Endothelial cell of umbilical vein (primary cell): ENCODE measurements around the gene RAB27B. TPM values are rescaled to one million over a fixed set of nuclear protein-coding genes. Genes with fewer than 3 reads are reported as not detected.

Source experiments
- BruUV-seq: library from RNA; stranded (reverse); fragments of 400-500 nt; replicated peaks from 2 replicates; lab custom pipeline; 2021; lab: Mats Ljungman, UMichigan
- CTCF ChIA-PET: fragments of 300-600, 350-600 bp; sonication (Branson Sonifier 250); formaldehyde crosslinking; loops from one replicate; lab custom pipeline; 2021; ENCODE audit warnings: antibody characterized with exemption, inconsistent platforms; lab: Charles Lee
- POLR2A ChIA-PET: fragments of 300-600, 350-600 bp; sonication (Branson Sonifier 250); formaldehyde crosslinking; loops from one replicate; lab custom pipeline; 2021; ENCODE audit warnings: antibody characterized with exemption, inconsistent platforms; lab: Charles Lee
- DNase-seq: peaks from one replicate; pipeline ENCODE4 v3.0.0-alpha.2; 2011; ENCODE audit warnings: low read depth, low spot score
- FAIRE-seq: peaks from 2 replicates; lab custom pipeline; 2011; peaks lifted over from hg19 to GRCh38; lab: Jason Lieb, UNC
- H2AFZ ChIP-seq: 2 replicates; pipeline ENCODE4 v1.6.0; 2012; ENCODE audit warnings: low read depth, low read length, control low read depth, inconsistent platforms
- H3K27ac ChIP-seq: 2 replicates; pipeline ENCODE4 v1.5.1; 2011; ENCODE audit warnings: low read depth, mild to moderate bottlenecking, control low read depth, low read length, moderate library complexity; ENCODE audit not compliant: insufficient read depth
- H3K27me3 ChIP-seq, 2 experiments: 2 replicates each; pipeline versions ENCODE4 v1.6.0 to v1.6.1; 2011; ENCODE audit warnings: low read length in 2 of 2, mixed read lengths in 1 of 2; ENCODE audit not compliant: control insufficient read depth in 2 of 2, insufficient read depth in 2 of 2
- H3K36me3 ChIP-seq, 2 experiments: 2 replicates in 1 of 2; 3 replicates in 1 of 2; pipeline ENCODE4 v1.5.1; 2011; ENCODE audit warnings: low read length in 2 of 2, mild to moderate bottlenecking in 1 of 2, moderate library complexity in 1 of 2; ENCODE audit not compliant: control insufficient read depth in 2 of 2, insufficient read depth in 2 of 2; ENCODE audit errors: extremely low read depth in 1 of 2
- H3K4me1 ChIP-seq: 3 replicates; pipeline ENCODE4 v1.5.1; 2011; ENCODE audit warnings: mild to moderate bottlenecking, low read length; ENCODE audit not compliant: control insufficient read depth, insufficient read depth; ENCODE audit errors: extremely low read depth
- H3K4me2 ChIP-seq: 2 replicates; pipeline ENCODE4 v1.6.1; 2011; ENCODE audit warnings: low read length, control low read depth, mixed read lengths; ENCODE audit not compliant: insufficient read depth
- H3K4me3 ChIP-seq, 3 experiments: fragments of 200-600 bp in 1 of 3; sonication (generic), shearing (Covaris generic) in 1 of 3; replicated peaks in 1 of 3; 2 replicates each; pipeline ENCODE4 v1.5.1; 2011 to 2016; ENCODE audit warnings: control low read depth in 3 of 3, low read length in 3 of 3, mild to moderate bottlenecking in 2 of 3, inconsistent platforms in 1 of 3, low read depth in 1 of 3, moderate library complexity in 1 of 3; ENCODE audit not compliant: insufficient read depth in 1 of 3
- H3K79me2 ChIP-seq: 2 replicates; pipeline ENCODE4 v1.6.0; 2012; ENCODE audit warnings: low read length, inconsistent platforms; ENCODE audit not compliant: control insufficient read depth, insufficient read depth
- H3K9ac ChIP-seq: replicated peaks from 2 replicates; pipeline ENCODE3; 2011; ENCODE audit warnings: low read length, control low read depth; ENCODE audit not compliant: insufficient read depth; ENCODE audit errors: extremely low read depth
- H3K9me1 ChIP-seq: replicated peaks from 3 replicates; pipeline ENCODE4 v1.6.0; 2011; ENCODE audit warnings: mild to moderate bottlenecking, low read length; ENCODE audit not compliant: control insufficient read depth, insufficient read depth; ENCODE audit errors: extremely low read depth
- H3K9me3 ChIP-seq: replicated peaks from 2 replicates; pipeline ENCODE4 v1.5.1; 2012; ENCODE audit warnings: low read length, inconsistent platforms; ENCODE audit not compliant: control insufficient read depth, insufficient read depth
- H4K20me1 ChIP-seq: replicated peaks from 2 replicates; pipeline ENCODE3; 2011; ENCODE audit warnings: mild to moderate bottlenecking, low read length; ENCODE audit not compliant: control insufficient read depth, insufficient read depth; ENCODE audit errors: extremely low read depth
- CTCF ChIP-seq, 2 donors: IDR thresholded peaks; 1 replicate in 1 of 2; 2 replicates in 1 of 2; pipeline ENCODE4 v1.5.1; 2011; ENCODE audit warnings: low read length in 2 of 2, mild to moderate bottlenecking in 2 of 2, moderate library complexity in 2 of 2, control low read depth in 1 of 2, inconsistent platforms in 1 of 2, low read depth in 1 of 2; ENCODE audit not compliant: insufficient read depth in 1 of 2; ENCODE audit errors: extremely low read depth in 1 of 2
- EZH2 ChIP-seq: IDR thresholded peaks from 2 replicates; pipeline ENCODE4 v1.6.1; 2012; ENCODE audit warnings: borderline replicate concordance, low read depth, mild to moderate bottlenecking, moderate library complexity, low read length, inconsistent platforms; ENCODE audit not compliant: severe bottlenecking
- FOS ChIP-seq: IDR thresholded peaks from 2 replicates; pipeline ENCODE4 v1.6.1; 2011; ENCODE audit warnings: mild to moderate bottlenecking, low read length, moderate library complexity, borderline replicate concordance; ENCODE audit not compliant: insufficient read depth
- GATA2 ChIP-seq: IDR thresholded peaks from 2 replicates; pipeline ENCODE4 v1.7.0; 2011; ENCODE audit warnings: low read depth, mild to moderate bottlenecking, moderate library complexity, mixed read lengths, low read length; ENCODE audit not compliant: insufficient read length, insufficient read depth
- JUN ChIP-seq: IDR thresholded peaks from 2 replicates; pipeline ENCODE4 v1.6.1; 2011; ENCODE audit warnings: borderline replicate concordance, low read depth; ENCODE audit not compliant: insufficient read length, insufficient read depth
- MAX ChIP-seq: IDR thresholded peaks from 2 replicates; pipeline ENCODE4 v1.6.1; 2011; ENCODE audit not compliant: insufficient read depth, insufficient read length
- MYC ChIP-seq: IDR thresholded peaks from one replicate; pipeline ENCODE4 v1.6.1; 2011; ENCODE audit warnings: mild to moderate bottlenecking, low read depth, low read length
- POLR2A ChIP-seq: IDR thresholded peaks from 2 replicates; pipeline ENCODE4 v1.6.1; 2012; ENCODE audit warnings: low read depth, mild to moderate bottlenecking, control low read depth, low read length
- POLR2AphosphoS5 ChIP-seq: IDR thresholded peaks from 2 replicates; pipeline ENCODE4 v1.6.1; 2012; ENCODE audit warnings: low read depth, mild to moderate bottlenecking, control low read depth, low read length, moderate library complexity; ENCODE audit not compliant: insufficient read depth
- dilution Hi-C: fragments of 300-500 bp; cut with MboI; formaldehyde crosslinking; loops from one replicate; pipeline ENCODE4 v1.15.0; 2019; ENCODE audit warnings: low sequenced_read_pairs; ENCODE audit not compliant: extremely low pct_ligation_motif_present
- intact Hi-C: fragments of 100-400 bp; cut with micrococcal nuclease; formaldehyde crosslinking; loops from one replicate; pipeline ENCODE4 v1.10.0; 2022
- polyA plus RNA-seq, 4 experiments: library from polyadenylated mRNA; depleted of rRNA in 3 of 4; stranded (reverse) in 3 of 4; unstranded in 1 of 4; fragments of >200 nt; gene quantifications; 2 replicates each; pipeline versions ENCODE4 v1.2.1 to v1.2.3, GENCODE V29; 2011 to 2012; ENCODE audit warnings: missing spikeins in 1 of 4
- total RNA-seq: library from RNA; stranded (reverse); gene quantifications from 2 replicates; pipeline ENCODE4 v1.2.3, GENCODE V29; 2021

RAB27B gene
- total and polyA plus RNA-seq, 2 donors (not counting 3 experiments of a cell fraction or from before 2014, with no cell fraction given), result not detected

- peak; percentile 22 for DNase-seq
- no peak for FAIRE-seq
- CTCF ChIA-PET, result no interaction called here
- dilution Hi-C loops (no loop called here), intact Hi-C loops (no loop called here)
- BruUV-seq, result no TSS peak
- H3K9me3 ChIP-seq, result no peaks in the 10 kb centered on the region
- H3K79me2 ChIP-seq, result no peaks in the 10 kb centered on the region
- no peaks in the 10 kb centered on the region for H4K20me1 ChIP-seq
- H3K9me1 ChIP-seq, result no peaks in the 10 kb centered on the region
- no peak overlapping the region for H3K9ac ChIP-seq
- no peak overlapping the region for H3K4me3 ChIP-seq
- no peaks in the 10 kb centered on the region for H3K4me1 ChIP-seq
- no peaks in the 10 kb centered on the region for H3K27me3 ChIP-seq
- POLR2A ChIA-PET, result no interaction called here
- no peak overlapping the region for H3K4me2 ChIP-seq
- H3K36me3 ChIP-seq, result no peaks in the 10 kb centered on the region
- no peak for TF ChIP-seq POLR2AphosphoS5
- TF ChIP-seq GATA2, result peak; percentile 20
- TF ChIP-seq CTCF (IDR thresholded peaks at IDR 0.05; ENCODE audit: extremely low read depth in 1 of 2, insufficient read depth in 1 of 2, low read depth in 1 of 2, low read length in 2 of 2), result no peak
- TF ChIP-seq MYC, result no peak
- no peak for TF ChIP-seq EZH2
- no peak for TF ChIP-seq JUN
- no peak overlapping the region for H3K27ac ChIP-seq
- no peak overlapping the region for H2AFZ ChIP-seq
Measured at GRCh38 chr18:54835944-54836343, 7.7 kb downstream of the RAB27B start.

GRCh38 chr18:54843314-54843713 lies 15.0 kb downstream of the RAB27B start:
- BruUV-seq, result no TSS peak
- no peak for FAIRE-seq
- dilution Hi-C loops (no loop called here), intact Hi-C loops (no loop called here)
- H3K27me3 ChIP-seq, result no peaks in the 10 kb centered on the region
- POLR2A ChIA-PET, result no interaction called here
- no peaks in the 10 kb centered on the region for H3K9me3 ChIP-seq
- H2AFZ ChIP-seq, result no peak overlapping the region
- H3K4me2 ChIP-seq, result no peak overlapping the region
- no peaks in the 10 kb centered on the region for H3K36me3 ChIP-seq
- no peak for DNase-seq
- H3K4me3 ChIP-seq, result no peak overlapping the region
- H4K20me1 ChIP-seq, result no peaks in the 10 kb centered on the region
- no peak overlapping the region for H3K27ac ChIP-seq
- H3K9me1 ChIP-seq, result no peaks in the 10 kb centered on the region
- TF ChIP-seq EZH2 (no peak), MAX (no peak), GATA2 (no peak), JUN (no peak), FOS (no peak), POLR2AphosphoS5 (no peak), POLR2A (no peak), MYC (no peak)
- CTCF ChIA-PET, result no interaction called here
- H3K4me1 ChIP-seq, result no peaks in the 10 kb centered on the region
- no peak overlapping the region for H3K9ac ChIP-seq
- no peaks in the 10 kb centered on the region for H3K79me2 ChIP-seq
